GM23248 (cell line): ENCODE data around the gene SND1. TPM values are rescaled to one million over a fixed set of nuclear protein-coding genes. Genes with fewer than 3 reads are reported as not detected.

Experiments
- DNase-seq: peaks from one replicate; pipeline ENCODE4 v3.0.0-alpha.2; 2015
- H2AFZ ChIP-seq: fragments of 200-600 bp; sonication (generic); 2 replicates; pipeline ENCODE4 v1.6.1; 2016; ENCODE audit warnings: antibody characterized with exemption
- H3F3A ChIP-seq: fragments of 200-600 bp; sonication (generic); 2 replicates; pipeline ENCODE4 v1.6.1; 2016; ENCODE audit warnings: mild to moderate bottlenecking, antibody characterized with exemption, mixed run types; ENCODE audit not compliant: insufficient read depth
- H3K27ac ChIP-seq: fragments of 200-600 bp; sonication (generic); 2 replicates; pipeline ENCODE4 v1.5.1; 2016; ENCODE audit warnings: mild to moderate bottlenecking
- H3K27me3 ChIP-seq: fragments of 200-600 bp; sonication (generic); replicated peaks from 2 replicates; pipeline ENCODE4 v1.6.1; 2016; ENCODE audit warnings: mild to moderate bottlenecking; ENCODE audit not compliant: insufficient read depth
- H3K36me3 ChIP-seq: fragments of 200-600 bp; sonication (generic); 2 replicates; pipeline ENCODE4 v1.6.1; 2016; ENCODE audit warnings: low read depth, mild to moderate bottlenecking
- H3K4me1 ChIP-seq: fragments of 200-600 bp; sonication (generic); 2 replicates; pipeline ENCODE4 v1.6.1; 2016; ENCODE audit warnings: mild to moderate bottlenecking; ENCODE audit not compliant: insufficient read depth
- H3K4me2 ChIP-seq: fragments of 200-600 bp; sonication (generic); one replicate; pipeline ENCODE4 v1.6.1; 2016; ENCODE audit warnings: mild to moderate bottlenecking; ENCODE audit not compliant: unreplicated experiment
- H3K4me3 ChIP-seq: fragments of 200-600 bp; sonication (generic); 2 replicates; pipeline ENCODE4 v1.5.1; 2016; ENCODE audit warnings: mild to moderate bottlenecking
- H3K79me2 ChIP-seq: fragments of 200-600 bp; sonication (generic); 2 replicates; pipeline ENCODE4 v1.6.1; 2016; ENCODE audit warnings: mild to moderate bottlenecking; ENCODE audit not compliant: insufficient read depth
- H3K9ac ChIP-seq: fragments of 200-600 bp; sonication (generic); 2 replicates; pipeline ENCODE4 v1.6.1; 2016; ENCODE audit warnings: mild to moderate bottlenecking
- H3K9me2 ChIP-seq: fragments of 200-600 bp; sonication (generic); 2 replicates; pipeline ENCODE4 v1.6.1; 2016; ENCODE audit warnings: mixed run types, mild to moderate bottlenecking, moderate library complexity; ENCODE audit not compliant: insufficient read depth
- H3K9me3 ChIP-seq: fragments of 200-600 bp; sonication (generic); one replicate; pipeline ENCODE4 v1.6.1; 2017; ENCODE audit warnings: low read depth
- H4K20me1 ChIP-seq: fragments of 200-600 bp; sonication (generic); 2 replicates; pipeline ENCODE4 v1.6.0; 2016; ENCODE audit not compliant: insufficient read depth
- EZH2 ChIP-seq: fragments of 200-600 bp; sonication (generic); IDR thresholded peaks from 2 replicates; pipeline ENCODE4 v1.6.1; 2018; ENCODE audit warnings: antibody characterized with exemption, mild to moderate bottlenecking; ENCODE audit not compliant: insufficient read depth, poor library complexity, severe bottlenecking
- EZH2phosphoT487 ChIP-seq: fragments of 200-600 bp; sonication (generic); IDR thresholded peaks from 2 replicates; pipeline ENCODE4 v1.6.1; 2018; ENCODE audit warnings: antibody characterized with exemption, moderate library complexity, mild to moderate bottlenecking, low read depth; ENCODE audit not compliant: insufficient read depth
- WGBS, 2 experiments: methylation state at CpG; one replicate each; pipeline ENCODE4 v1.1.6; 2015 to 2017; ENCODE audit warnings: low lambda C conversion rate in 2 of 2, low coverage in 1 of 2; ENCODE audit errors: missing lambda C conversion rate in 2 of 2; 5-methylcytosine and 5-hydroxymethylcytosine counted together
- in situ Hi-C: fragments of 300-500 bp; cut with MboI; formaldehyde crosslinking; loops from 2 replicates; pipeline ENCODE4 v1.15.0; 2020
- polyA plus RNA-seq: library from polyadenylated mRNA; unstranded; fragments of >200 nt; fragmentation: Nextera tagmentation; extraction: Ambion mirVana; gene quantifications from 2 replicates; pipeline ENCODE4 v1.2.1, GENCODE V29; 2016
- total RNA-seq: library from RNA; depleted of rRNA; stranded (reverse); fragments of >200 nt; shearing (Covaris generic); gene quantifications from 2 replicates; pipeline ENCODE4 v1.2.3, GENCODE V29; 2014

Gene SND1
- total and polyA plus RNA-seq, 2 experiments from 2014 or later = 128 to 184 TPM

- Histone ChIP-seq H4K20me1 (peaks cover 10% of the 10 kb centered on the region), H3K27me3 (no peaks in the 10 kb centered on the region), H3K36me3 (0 out of 2 replicates have a peak, but pooled peaks cover 9% of the 10 kb centered on the region), H3K79me2 (peaks cover 100% of the 10 kb centered on the region), H3K4me1 (no peaks in the 10 kb centered on the region), H3K9me3 (no peaks in the 10 kb centered on the region), H3K4me3 (no peak overlapping the region), H3F3A (no peaks in the 10 kb centered on the region), H2AFZ (no peak overlapping the region), H3K9ac (no peak overlapping the region), H3K27ac (no peak overlapping the region), H3K9me2 (no peaks in the 10 kb centered on the region), H3K4me2 (no peak overlapping the region)
- TF ChIP-seq EZH2phosphoT487 (no peak), EZH2 (no peak)
- DNase-seq = no peak
- in situ Hi-C loops = no loop called here
- WGBS, 2 experiments = 52 to 59% methylated on average over 3 of the region's 3 CpGs
Measured at GRCh38 chr7:127741764-127742375, 89.9 kb downstream of the SND1 start.

GRCh38 chr7:127745445-127745844 is 93.5 kb downstream of the SND1 start:
- H4K20me1 ChIP-seq = peaks cover 7% of the 10 kb centered on the region
- H3K27me3 ChIP-seq = no peaks in the 10 kb centered on the region
- no peaks in the 10 kb centered on the region for H3K9me2 ChIP-seq
- no peaks in the 10 kb centered on the region for H3K4me1 ChIP-seq
- H2AFZ ChIP-seq = no peak overlapping the region
- H3F3A ChIP-seq = no peaks in the 10 kb centered on the region
- H3K9me3 ChIP-seq = no peaks in the 10 kb centered on the region
- no peak overlapping the region for H3K27ac ChIP-seq
- DNase-seq = no peak
- H3K4me2 ChIP-seq = no peak overlapping the region
- in situ Hi-C loops = no loop called here
- no peak for TF ChIP-seq EZH2
- TF ChIP-seq EZH2phosphoT487 = no peak
- WGBS, 2 experiments = 92 to 96% methylated on average over 1 of the region's 1 CpG
- no peak overlapping the region for H3K9ac ChIP-seq
- H3K36me3 ChIP-seq = 0 out of 2 replicates have a peak, but pooled peaks cover 6% of the 10 kb centered on the region
- H3K79me2 ChIP-seq = peaks cover 100% of the 10 kb centered on the region
- no peak overlapping the region for H3K4me3 ChIP-seq

GRCh38 chr7:127751062-127751461 is 99.1 kb downstream of the SND1 start:
- no peak overlapping the region for H3K27ac ChIP-seq
- DNase-seq = peak; percentile 39
- no peaks in the 10 kb centered on the region for H3K27me3 ChIP-seq
- no peak overlapping the region for H2AFZ ChIP-seq
- H3K9me2 ChIP-seq = no peaks in the 10 kb centered on the region
- H3K9ac ChIP-seq = no peak overlapping the region
- H3K79me2 ChIP-seq = peaks cover 100% of the 10 kb centered on the region
- TF ChIP-seq EZH2 (no peak), EZH2phosphoT487 (no peak)
- WGBS, 2 experiments = 89 to 94% methylated on average over 4 of the region's 4 CpGs
- H3K9me3 ChIP-seq = no peaks in the 10 kb centered on the region
- peaks cover 9% of the 10 kb centered on the region; the same call in 1 of the 2 replicates for H3K4me1 ChIP-seq
- H3K36me3 ChIP-seq = no peaks in the 10 kb centered on the region
- no peaks in the 10 kb centered on the region for H3F3A ChIP-seq
- in situ Hi-C loops = no loop called here
- no peak overlapping the region for H3K4me2 ChIP-seq
- no peak overlapping the region for H3K4me3 ChIP-seq
- 0 out of 2 replicates have a peak, but pooled peaks cover 5% of the 10 kb centered on the region for H4K20me1 ChIP-seq

GRCh38 chr7:127751490-127752448 is 99.8 kb downstream of the SND1 start:
- Histone ChIP-seq H3K9me2 (no peaks in the 10 kb centered on the region), H3K4me2 (no peak overlapping the region), H3K36me3 (no peaks in the 10 kb centered on the region), H3K9ac (no peak overlapping the region), H3K27ac (no peak overlapping the region), H3K4me3 (no peak overlapping the region), H3K79me2 (peaks cover 100% of the 10 kb centered on the region), H3K9me3 (no peaks in the 10 kb centered on the region), H3F3A (no peaks in the 10 kb centered on the region), H3K27me3 (no peaks in the 10 kb centered on the region), H2AFZ (no peak overlapping the region), H4K20me1 (0 out of 2 replicates have a peak, but pooled peaks cover 5% of the 10 kb centered on the region), H3K4me1 (peaks cover 9% of the 10 kb centered on the region; the same call in 1 of the 2 replicates)
- DNase-seq = peak; percentile 13
- TF ChIP-seq EZH2phosphoT487 = no peak
- TF ChIP-seq EZH2 = no peak
- 89 to 90% methylated on average over 12 of the region's 12 CpGs for WGBS, 2 experiments
- in situ Hi-C loops = no loop called here
